ENCODE results near the gene FBXO38.

FBXO38 gene

GRCh38 chr5:148394587-148395019 is 10.8 kb downstream of the FBXO38 start:
- FAIRE-seq, result no peak
- no peak for TF ChIP-seq TAF1 (IDR thresholded peaks at IDR 0.05; ENCODE audit: low read depth, low read length)
- no peak for TF ChIP-seq POLR2A (IDR thresholded peaks at IDR 0.05; ENCODE audit: low read depth, low read length)
- no peak for TF ChIP-seq POU2F2 (IDR thresholded peaks at IDR 0.05; ENCODE audit: low read depth, low read length)
- TF ChIP-seq POLR2AphosphoS5 (IDR thresholded peaks at IDR 0.05; ENCODE audit: low read depth, low read length), result no peak
- no peak for TF ChIP-seq PAX5 (IDR thresholded peaks at IDR 0.05; ENCODE audit: insufficient read depth, low read length, severe bottlenecking)
- TF ChIP-seq SPI1 (IDR thresholded peaks at IDR 0.05; ENCODE audit: low read depth, low read length), result no peak
- DNase-seq (ENCODE audit: insufficient read length, low spot score), result no peak

- FAIRE-seq, result no peak
- TF ChIP-seq SPI1 (IDR thresholded peaks at IDR 0.05; ENCODE audit: low read depth, low read length) (no peak), TAF1 (IDR thresholded peaks at IDR 0.05; ENCODE audit: low read depth, low read length) (no peak), POLR2A (IDR thresholded peaks at IDR 0.05; ENCODE audit: low read depth, low read length) (no peak), POU2F2 (IDR thresholded peaks at IDR 0.05; ENCODE audit: low read depth, low read length) (no peak), POLR2AphosphoS5 (IDR thresholded peaks at IDR 0.05; ENCODE audit: low read depth, low read length) (no peak), PAX5 (IDR thresholded peaks at IDR 0.05; ENCODE audit: insufficient read depth, low read length, severe bottlenecking) (no peak)
- DNase-seq (ENCODE audit: insufficient read length, low spot score), result no peak
Observed at GRCh38 chr5:148395031-148395430, 11.3 kb downstream of the FBXO38 start.

GRCh38 chr5:148397968-148398595 is 14.3 kb downstream of the FBXO38 start:
- TF ChIP-seq POLR2A (IDR thresholded peaks at IDR 0.05; ENCODE audit: low read depth, low read length), result no peak
- TF ChIP-seq POU2F2 (IDR thresholded peaks at IDR 0.05; ENCODE audit: low read depth, low read length), result no peak
- TF ChIP-seq SPI1 (IDR thresholded peaks at IDR 0.05; ENCODE audit: low read depth, low read length), result no peak
- TF ChIP-seq TAF1 (IDR thresholded peaks at IDR 0.05; ENCODE audit: low read depth, low read length), result no peak
- TF ChIP-seq PAX5 (IDR thresholded peaks at IDR 0.05; ENCODE audit: insufficient read depth, low read length, severe bottlenecking), result no peak
- TF ChIP-seq POLR2AphosphoS5 (IDR thresholded peaks at IDR 0.05; ENCODE audit: low read depth, low read length), result no peak
- FAIRE-seq (no peak), DNase-seq (ENCODE audit: insufficient read length, low spot score) (no peak)

- no peak for TF ChIP-seq POLR2A (IDR thresholded peaks at IDR 0.05; ENCODE audit: low read depth, low read length)
- TF ChIP-seq PAX5 (IDR thresholded peaks at IDR 0.05; ENCODE audit: insufficient read depth, low read length, severe bottlenecking), result no peak
- no peak for TF ChIP-seq TAF1 (IDR thresholded peaks at IDR 0.05; ENCODE audit: low read depth, low read length)
- no peak for TF ChIP-seq POU2F2 (IDR thresholded peaks at IDR 0.05; ENCODE audit: low read depth, low read length)
- TF ChIP-seq SPI1 (IDR thresholded peaks at IDR 0.05; ENCODE audit: low read depth, low read length), result no peak
- no peak for TF ChIP-seq POLR2AphosphoS5 (IDR thresholded peaks at IDR 0.05; ENCODE audit: low read depth, low read length)
- DNase-seq (ENCODE audit: insufficient read length, low spot score) (no peak), FAIRE-seq (no peak)
Observed at GRCh38 chr5:148398698-148399121, 15.0 kb downstream of the FBXO38 start.

GRCh38 chr5:148401604-148402003 is 17.8 kb downstream of the FBXO38 start:
- DNase-seq (ENCODE audit: insufficient read length, low spot score) (no peak), FAIRE-seq (no peak)
- TF ChIP-seq SPI1 (IDR thresholded peaks at IDR 0.05; ENCODE audit: low read depth, low read length), result no peak
- TF ChIP-seq POLR2AphosphoS5 (IDR thresholded peaks at IDR 0.05; ENCODE audit: low read depth, low read length), result no peak

- FAIRE-seq, result peak; percentile 13
- no peak for DNase-seq (ENCODE audit: insufficient read length, low spot score)
- TF ChIP-seq TAF1 (IDR thresholded peaks at IDR 0.05; ENCODE audit: low read depth, low read length) (no peak), SPI1 (IDR thresholded peaks at IDR 0.05; ENCODE audit: low read depth, low read length) (peak; percentile 85), POU2F2 (IDR thresholded peaks at IDR 0.05; ENCODE audit: low read depth, low read length) (no peak), POLR2AphosphoS5 (IDR thresholded peaks at IDR 0.05; ENCODE audit: low read depth, low read length) (no peak), PAX5 (IDR thresholded peaks at IDR 0.05; ENCODE audit: insufficient read depth, low read length, severe bottlenecking) (no peak), POLR2A (IDR thresholded peaks at IDR 0.05; ENCODE audit: low read depth, low read length) (no peak)
Observed at GRCh38 chr5:148403344-148403743, 19.6 kb downstream of the FBXO38 start.

GRCh38 chr5:148406406-148406805 is 22.6 kb downstream of the FBXO38 start:
- FAIRE-seq (no peak), DNase-seq (ENCODE audit: insufficient read length, low spot score) (no peak)
- no peak for TF ChIP-seq PAX5 (IDR thresholded peaks at IDR 0.05; ENCODE audit: insufficient read depth, low read length, severe bottlenecking)
- TF ChIP-seq SPI1 (IDR thresholded peaks at IDR 0.05; ENCODE audit: low read depth, low read length), result no peak
- no peak for TF ChIP-seq POLR2A (IDR thresholded peaks at IDR 0.05; ENCODE audit: low read depth, low read length)
- no peak for TF ChIP-seq POU2F2 (IDR thresholded peaks at IDR 0.05; ENCODE audit: low read depth, low read length)
- TF ChIP-seq TAF1 (IDR thresholded peaks at IDR 0.05; ENCODE audit: low read depth, low read length), result no peak
- no peak for TF ChIP-seq POLR2AphosphoS5 (IDR thresholded peaks at IDR 0.05; ENCODE audit: low read depth, low read length)

- no peak for FAIRE-seq
- TF ChIP-seq TAF1 (IDR thresholded peaks at IDR 0.05; ENCODE audit: low read depth, low read length) (no peak), POLR2AphosphoS5 (IDR thresholded peaks at IDR 0.05; ENCODE audit: low read depth, low read length) (no peak), PAX5 (IDR thresholded peaks at IDR 0.05; ENCODE audit: insufficient read depth, low read length, severe bottlenecking) (no peak), SPI1 (IDR thresholded peaks at IDR 0.05; ENCODE audit: low read depth, low read length) (no peak), POU2F2 (IDR thresholded peaks at IDR 0.05; ENCODE audit: low read depth, low read length) (no peak), POLR2A (IDR thresholded peaks at IDR 0.05; ENCODE audit: low read depth, low read length) (no peak)
Observed at GRCh38 chr5:148408092-148408491, 24.3 kb downstream of the FBXO38 start.

GRCh38 chr5:148412124-148412523 is 28.4 kb downstream of the FBXO38 start:
- FAIRE-seq (no peak), DNase-seq (ENCODE audit: insufficient read length, low spot score) (no peak)
- no peak for TF ChIP-seq SPI1 (IDR thresholded peaks at IDR 0.05; ENCODE audit: low read depth, low read length)
- TF ChIP-seq PAX5 (IDR thresholded peaks at IDR 0.05; ENCODE audit: insufficient read depth, low read length, severe bottlenecking), result no peak
- TF ChIP-seq POU2F2 (IDR thresholded peaks at IDR 0.05; ENCODE audit: low read depth, low read length), result no peak
- no peak for TF ChIP-seq POLR2AphosphoS5 (IDR thresholded peaks at IDR 0.05; ENCODE audit: low read depth, low read length)
- no peak for TF ChIP-seq TAF1 (IDR thresholded peaks at IDR 0.05; ENCODE audit: low read depth, low read length)
- no peak for TF ChIP-seq POLR2A (IDR thresholded peaks at IDR 0.05; ENCODE audit: low read depth, low read length)

More at GRCh38 chr5:148408092-148408491, 24.3 kb downstream of the FBXO38 start:
- no peak for DNase-seq (ENCODE audit: insufficient read length, low spot score)

GRCh38 chr5:148414833-148415232 is 31.1 kb downstream of the FBXO38 start:
- DNase-seq (ENCODE audit: insufficient read length, low spot score) (no peak), FAIRE-seq (no peak)
- TF ChIP-seq POLR2A (IDR thresholded peaks at IDR 0.05; ENCODE audit: low read depth, low read length), result no peak
- no peak for TF ChIP-seq PAX5 (IDR thresholded peaks at IDR 0.05; ENCODE audit: insufficient read depth, low read length, severe bottlenecking)
- no peak for TF ChIP-seq SPI1 (IDR thresholded peaks at IDR 0.05; ENCODE audit: low read depth, low read length)
- no peak for TF ChIP-seq TAF1 (IDR thresholded peaks at IDR 0.05; ENCODE audit: low read depth, low read length)
- no peak for TF ChIP-seq POU2F2 (IDR thresholded peaks at IDR 0.05; ENCODE audit: low read depth, low read length)
- no peak for TF ChIP-seq POLR2AphosphoS5 (IDR thresholded peaks at IDR 0.05; ENCODE audit: low read depth, low read length)
